Measurements from ENCODE around the gene DCTN3. TPM values are rescaled to one million over a fixed set of nuclear protein-coding genes. Genes with fewer than 3 reads are reported as not detected.

DCTN3 gene
- polyA plus RNA-seq, 1 experiment: 149 TPM

DNA sequence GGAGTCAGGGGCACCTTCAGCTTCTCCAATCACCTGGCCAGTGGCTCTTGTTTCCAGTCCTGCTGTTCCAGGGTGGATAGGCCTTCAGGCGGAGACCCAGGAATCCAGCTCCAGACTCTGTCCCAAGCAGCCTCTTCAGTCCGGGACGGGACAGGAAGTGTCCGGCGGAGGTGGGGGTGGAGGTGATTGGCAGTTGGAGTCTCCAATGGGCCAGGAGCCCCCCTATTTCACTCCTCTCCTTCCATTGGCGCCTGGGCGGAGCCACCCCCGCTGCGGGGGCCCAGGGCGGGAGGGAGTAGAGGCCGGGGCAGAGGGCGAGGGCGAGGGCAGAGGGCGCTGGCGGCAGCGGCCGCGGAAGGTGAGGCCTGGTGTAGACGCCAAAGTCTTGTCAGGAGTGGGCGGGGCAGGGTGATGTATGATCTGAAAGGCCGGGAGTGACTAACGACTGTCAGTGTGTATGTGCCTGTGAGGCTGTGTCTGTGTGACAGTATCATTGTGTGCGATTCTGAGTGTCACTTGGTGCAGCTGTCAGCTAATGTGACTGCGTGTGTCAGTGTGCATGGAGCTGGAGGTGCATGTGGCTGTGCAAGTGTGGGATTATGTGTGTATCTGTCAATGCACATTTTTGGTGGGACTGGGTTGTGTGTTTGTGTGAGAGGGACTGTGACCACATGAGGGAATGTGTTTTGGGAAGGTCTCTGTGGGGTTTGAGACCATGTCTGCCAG, 31.7 kb upstream of the DCTN3 start, which contains the start of gene IL11RA:
Gene IL11RA, plus strand, starts transcription at position 310 of the 726 bp plus-strand sequence. CDS start 3,033 bp downstream, outside the sequence.
- CTCF ChIA-PET: interaction anchor here (1.1 to 3.7 kb wide), 4 partner anchors 12 to 39 kb away, joined by 3 to 14 read pairs (median 7); no protein-coding TSS in a partner anchor
- POLR2A ChIA-PET: interaction anchor here (0.6 kb wide), 1 partner anchor 837 kb away, joined by 3 read pairs; no protein-coding TSS in a partner anchor
- DNase-seq (ENCODE audit: low read depth): no peak
- Histone ChIP-seq H3K36me3 (ENCODE audit: control insufficient read depth, insufficient read depth, low read length) (peaks cover 11% of the 10 kb centered on the region), H3K4me3 (ENCODE audit: low read depth, low read length) (peak within 1 kb of the TSS; percentile 47), H3K27me3 (ENCODE audit: control insufficient read depth, insufficient read depth, low read length) (no peaks in the 10 kb centered on the region)
- TF ChIP-seq, protein P1, sequence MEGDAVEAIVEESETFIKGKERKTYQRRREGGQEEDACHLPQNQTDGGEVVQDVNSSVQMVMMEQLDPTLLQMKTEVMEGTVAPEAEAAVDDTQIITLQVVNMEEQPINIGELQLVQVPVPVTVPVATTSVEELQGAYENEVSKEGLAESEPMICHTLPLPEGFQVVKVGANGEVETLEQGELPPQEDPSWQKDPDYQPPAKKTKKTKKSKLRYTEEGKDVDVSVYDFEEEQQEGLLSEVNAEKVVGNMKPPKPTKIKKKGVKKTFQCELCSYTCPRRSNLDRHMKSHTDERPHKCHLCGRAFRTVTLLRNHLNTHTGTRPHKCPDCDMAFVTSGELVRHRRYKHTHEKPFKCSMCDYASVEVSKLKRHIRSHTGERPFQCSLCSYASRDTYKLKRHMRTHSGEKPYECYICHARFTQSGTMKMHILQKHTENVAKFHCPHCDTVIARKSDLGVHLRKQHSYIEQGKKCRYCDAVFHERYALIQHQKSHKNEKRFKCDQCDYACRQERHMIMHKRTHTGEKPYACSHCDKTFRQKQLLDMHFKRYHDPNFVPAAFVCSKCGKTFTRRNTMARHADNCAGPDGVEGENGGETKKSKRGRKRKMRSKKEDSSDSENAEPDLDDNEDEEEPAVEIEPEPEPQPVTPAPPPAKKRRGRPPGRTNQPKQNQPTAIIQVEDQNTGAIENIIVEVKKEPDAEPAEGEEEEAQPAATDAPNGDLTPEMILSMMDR (IDR thresholded peaks at IDR 0.05; ENCODE audit: insufficient read depth, low read depth, low read length): no peak

DNA sequence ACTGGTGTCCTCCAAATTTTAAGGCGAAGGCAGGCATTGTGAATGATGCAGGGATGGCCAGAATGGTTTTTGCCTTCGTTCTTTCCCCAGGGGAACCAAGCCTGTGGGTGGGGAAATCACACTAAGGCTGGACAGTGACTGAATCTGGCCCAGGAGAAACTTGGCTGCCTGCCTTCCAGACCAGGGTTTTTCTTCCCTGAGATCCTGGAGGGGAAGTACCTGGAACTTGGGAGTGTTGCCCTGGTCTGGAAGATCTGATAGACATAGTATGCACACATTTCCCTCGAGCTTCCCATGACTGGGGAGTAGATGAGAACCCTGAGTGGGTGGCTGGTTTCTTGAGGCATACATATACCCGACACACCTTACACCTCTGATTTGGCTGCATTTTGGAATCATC, 31.0 kb upstream of the DCTN3 start:
- ChIA-PET POLR2A (no interaction called here), CTCF (interaction anchor here (1.1 to 3.7 kb wide), 3 partner anchors 13 to 38 kb away, joined by 3 to 14 read pairs (median 11); no protein-coding TSS in a partner anchor)
- no peak for DNase-seq (ENCODE audit: low read depth)
- TF ChIP-seq, protein P1 (IDR thresholded peaks at IDR 0.05; ENCODE audit: insufficient read depth, low read depth, low read length): no peak
- peaks cover 11% of the 10 kb centered on the region for H3K36me3 ChIP-seq (ENCODE audit: control insufficient read depth, insufficient read depth, low read length)
- H3K4me3 ChIP-seq (ENCODE audit: low read depth, low read length): peak overlapping the region; percentile 47
- no peaks in the 10 kb centered on the region for H3K27me3 ChIP-seq (ENCODE audit: control insufficient read depth, insufficient read depth, low read length)

DNA sequence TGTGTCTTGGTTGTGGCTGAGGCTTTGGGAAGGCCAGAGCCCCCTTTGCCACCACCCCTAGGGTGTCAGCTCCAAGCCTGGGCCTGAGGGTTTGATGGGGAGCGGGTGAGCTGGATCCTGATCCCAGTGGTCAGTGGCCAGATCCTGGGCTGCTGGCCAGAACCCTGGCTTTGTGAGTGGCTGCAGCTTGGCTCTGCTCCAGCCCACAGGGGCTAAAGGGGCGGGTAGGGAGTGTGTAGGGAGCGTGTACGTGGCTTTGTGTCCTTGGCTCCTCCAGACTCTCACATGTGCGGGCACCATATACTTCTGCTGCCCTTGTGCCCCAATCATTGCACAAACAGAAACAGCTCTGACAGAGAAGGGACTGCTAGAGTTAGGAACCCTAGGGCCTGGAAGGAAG, 30.5 kb upstream of the DCTN3 start:
- DNase-seq (ENCODE audit: low read depth): no peak
- CTCF ChIA-PET: interaction anchor here (1.1 to 3.7 kb wide), 3 partner anchors 13 to 37 kb away, joined by 3 to 14 read pairs (median 11); no protein-coding TSS in a partner anchor
- H3K4me3 ChIP-seq (ENCODE audit: low read depth, low read length): no peak overlapping the region

DNA sequence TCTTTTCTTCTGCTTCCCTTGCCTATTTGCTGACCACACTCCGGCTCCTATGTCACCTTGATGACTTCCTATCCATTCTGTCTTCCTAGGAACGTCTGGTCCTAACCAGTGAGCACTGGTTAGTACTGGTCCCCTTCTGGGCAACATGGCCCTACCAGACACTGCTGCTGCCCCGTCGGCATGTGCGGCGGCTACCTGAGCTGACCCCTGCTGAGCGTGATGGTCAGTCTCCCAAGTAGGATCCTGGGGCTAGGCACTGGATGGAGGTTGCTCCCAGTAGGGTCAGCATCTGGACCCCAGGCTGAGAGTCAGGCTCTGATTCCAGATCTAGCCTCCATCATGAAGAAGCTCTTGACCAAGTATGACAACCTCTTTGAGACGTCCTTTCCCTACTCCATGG, 28.4 kb upstream of the DCTN3 start:
- peaks cover 11% of the 10 kb centered on the region for H3K36me3 ChIP-seq (ENCODE audit: control insufficient read depth, insufficient read depth, low read length)
- H3K27me3 ChIP-seq (ENCODE audit: control insufficient read depth, insufficient read depth, low read length): no peaks in the 10 kb centered on the region; the same call in 1 of the 2 replicates
- no peak overlapping the region for H3K4me3 ChIP-seq (ENCODE audit: low read depth, low read length)
- POLR2A ChIA-PET: no interaction called here
- DNase-seq (ENCODE audit: low read depth): no peak
- CTCF ChIA-PET: interaction anchor here (1.3 to 8.1 kb wide), 3 partner anchors 13 to 54 kb away, joined by 3 to 87 read pairs (median 4); partner anchors contain the start of gene SIGMAR1
- TF ChIP-seq, protein P1 (IDR thresholded peaks at IDR 0.05; ENCODE audit: insufficient read depth, low read depth, low read length): no peak

More for the DNA sequence above, 30.5 kb upstream of the DCTN3 start:
- POLR2A ChIA-PET: no interaction called here
- no peaks in the 10 kb centered on the region for H3K27me3 ChIP-seq (ENCODE audit: control insufficient read depth, insufficient read depth, low read length)
- TF ChIP-seq, protein P1 (IDR thresholded peaks at IDR 0.05; ENCODE audit: insufficient read depth, low read depth, low read length): no peak
- peaks cover 11% of the 10 kb centered on the region for H3K36me3 ChIP-seq (ENCODE audit: control insufficient read depth, insufficient read depth, low read length)

DNA sequence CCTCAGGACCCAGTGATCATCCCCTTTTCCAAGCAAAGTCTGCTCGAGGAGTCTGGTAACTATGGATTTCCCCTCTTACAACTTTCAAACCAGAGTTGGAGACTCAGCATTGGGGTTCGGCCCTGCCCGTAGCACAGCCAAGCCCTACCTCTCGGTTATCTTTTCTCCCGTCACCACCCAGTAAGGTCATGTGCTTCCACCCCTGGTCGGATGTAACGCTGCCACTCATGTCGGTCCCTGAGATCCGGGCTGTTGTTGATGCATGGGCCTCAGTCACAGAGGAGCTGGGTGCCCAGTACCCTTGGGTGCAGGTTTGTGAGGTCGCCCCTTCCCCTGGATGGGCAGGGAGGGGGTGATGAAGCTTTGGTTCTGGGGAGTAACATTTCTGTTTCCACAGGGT, 27.4 kb upstream of the DCTN3 start:
- TF ChIP-seq, protein P1 (IDR thresholded peaks at IDR 0.05; ENCODE audit: insufficient read depth, low read depth, low read length): no peak
- Histone ChIP-seq H3K36me3 (ENCODE audit: control insufficient read depth, insufficient read depth, low read length) (peaks cover 11% of the 10 kb centered on the region), H3K27me3 (ENCODE audit: control insufficient read depth, insufficient read depth, low read length) (no peaks in the 10 kb centered on the region; the same call in 1 of the 2 replicates), H3K4me3 (ENCODE audit: low read depth, low read length) (peak overlapping the region; percentile 66)
- ChIA-PET CTCF (interaction anchor here (1.3 to 8.1 kb wide), 7 partner anchors 9 to 56 kb away, joined by 3 to 87 read pairs (median 4); partner anchors contain the start of gene SIGMAR1), POLR2A (no interaction called here)
- no peak for DNase-seq (ENCODE audit: low read depth)
